Measurements from ENCODE around the gene KCNK10.
"Not testable (repeated sequence)": the region's sequence is repeated elsewhere in the genome, so short reads cannot be mapped to it uniquely, and the experiment has no call there.

The KCNK10 gene

DNA sequence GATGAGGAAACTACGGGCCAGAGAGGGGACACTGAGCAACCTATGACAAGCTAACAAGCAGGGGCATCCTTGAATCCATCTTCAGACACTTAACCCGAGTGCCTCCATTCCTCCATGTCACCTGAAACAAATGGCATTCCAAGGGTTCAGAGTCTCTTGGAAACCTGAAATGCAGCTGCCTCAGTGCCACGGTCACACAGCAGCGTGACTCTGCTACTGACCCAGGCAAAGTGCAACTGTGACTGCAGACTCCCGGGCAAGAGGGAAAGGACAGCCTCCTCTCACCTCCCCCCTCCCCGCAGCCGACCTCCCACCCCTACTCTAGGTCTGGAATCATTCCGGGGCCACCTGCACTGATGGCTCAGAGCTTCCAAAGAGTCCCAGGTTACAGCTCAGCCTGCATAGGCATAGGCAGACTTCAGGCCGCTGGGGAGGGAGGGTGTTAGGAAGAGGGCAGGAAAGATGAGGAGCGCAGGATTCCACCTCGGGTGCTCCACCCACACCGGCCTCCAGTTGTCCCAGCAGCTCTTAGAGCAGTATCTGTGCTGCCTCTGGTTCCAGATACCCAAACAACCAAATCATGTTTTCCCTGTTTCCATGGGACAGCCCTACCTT, 53.2 kb downstream of the KCNK10 start:
- no peak for DNase-seq

- no peak for DNase-seq
Measured at GRCh38 chr14:88266474-88266873, 56.6 kb downstream of the KCNK10 start.

DNA sequence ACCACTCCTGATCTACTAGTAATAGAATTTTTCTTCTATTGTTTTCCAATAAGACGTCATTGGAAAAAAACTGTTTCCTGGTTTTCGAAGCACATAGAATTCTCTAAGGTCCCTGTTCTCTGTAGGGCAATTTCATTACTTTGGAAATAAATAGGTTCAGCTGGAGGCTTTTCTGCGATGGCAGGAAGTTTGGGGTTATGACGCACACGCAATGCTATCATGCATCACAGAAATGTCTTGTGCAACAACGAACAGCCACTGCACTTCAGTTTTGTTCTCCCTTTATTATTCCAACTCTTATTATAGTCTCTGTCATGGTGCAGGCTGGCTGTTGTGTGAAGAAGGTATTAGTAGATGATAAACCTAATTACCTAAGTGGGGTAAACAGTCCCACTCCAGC, 59.0 kb downstream of the KCNK10 start:
- no peak for DNase-seq

DNA sequence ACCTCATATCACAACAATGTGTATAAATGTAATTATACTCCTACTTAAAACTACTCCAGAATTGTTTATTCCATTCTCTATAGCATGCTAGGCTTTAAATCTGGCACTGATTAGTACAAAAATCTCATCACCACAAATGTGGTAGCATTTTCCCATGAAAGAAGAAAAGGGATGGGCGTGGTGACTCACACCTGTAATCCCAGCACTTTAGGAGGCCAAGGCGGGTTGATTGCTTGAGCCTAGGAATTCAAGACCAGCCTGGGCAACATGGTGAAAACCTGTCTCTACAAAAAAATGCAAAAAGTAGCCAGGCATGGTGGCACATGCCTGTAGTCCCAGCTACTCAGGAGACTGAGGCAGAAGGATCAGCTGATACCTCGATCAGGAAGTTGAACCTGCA, 61.8 kb downstream of the KCNK10 start:
- DNase-seq = not testable (repeated sequence)

- DNase-seq = no peak
Measured at GRCh38 chr14:88258021-88258420, 65.0 kb downstream of the KCNK10 start.

- no peak for DNase-seq
Measured at GRCh38 chr14:88256997-88257950, 65.8 kb downstream of the KCNK10 start.

DNA sequence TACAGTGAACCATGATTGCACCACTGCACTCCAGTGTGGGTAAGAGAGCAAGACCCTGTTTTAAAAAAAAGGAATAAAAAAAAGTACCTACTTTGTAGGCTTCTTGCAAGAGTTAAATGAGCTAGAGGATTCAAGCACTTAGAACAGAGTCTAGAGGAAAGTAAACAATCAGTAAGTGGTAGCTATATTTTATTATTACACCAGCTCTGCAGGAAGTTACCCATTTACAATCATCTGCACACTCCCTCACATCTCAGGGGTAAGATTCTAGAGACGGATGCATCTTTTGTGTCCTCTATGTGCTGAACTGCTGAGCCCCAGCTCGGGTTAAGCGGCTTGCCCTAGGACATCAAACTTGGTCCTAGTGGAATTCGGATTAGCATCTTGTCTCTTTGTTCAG, 67.3 kb downstream of the KCNK10 start:
- DNase-seq = no peak

DNA sequence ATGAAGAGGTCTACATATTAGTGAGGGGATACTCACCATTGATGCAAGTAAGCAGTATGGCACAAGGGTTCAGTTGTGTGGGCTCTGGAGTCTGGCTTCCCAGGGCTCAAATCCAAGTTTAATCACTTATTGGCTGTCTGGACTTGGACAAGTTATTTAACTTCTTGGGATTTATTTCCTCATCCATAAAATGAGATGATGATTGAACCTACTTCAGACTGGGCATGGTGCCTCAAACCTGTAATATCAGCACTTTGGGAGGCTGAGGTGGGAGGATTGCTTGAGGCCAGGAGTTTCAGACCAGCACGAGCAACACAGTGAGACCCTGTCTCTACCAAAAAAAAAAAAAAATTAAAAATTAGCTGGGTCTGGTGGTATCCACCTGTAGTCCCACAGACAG, 67.9 kb downstream of the KCNK10 start:
- no peak for DNase-seq

- no peak for DNase-seq
Measured at GRCh38 chr14:88252498-88252897, 70.6 kb downstream of the KCNK10 start.

GRCh38 chr14:88251650-88252049, 71.4 kb downstream of the KCNK10 start:
- DNase-seq = no peak

GRCh38 chr14:88249266-88249665, 73.8 kb downstream of the KCNK10 start:
- DNase-seq = no peak

DNA sequence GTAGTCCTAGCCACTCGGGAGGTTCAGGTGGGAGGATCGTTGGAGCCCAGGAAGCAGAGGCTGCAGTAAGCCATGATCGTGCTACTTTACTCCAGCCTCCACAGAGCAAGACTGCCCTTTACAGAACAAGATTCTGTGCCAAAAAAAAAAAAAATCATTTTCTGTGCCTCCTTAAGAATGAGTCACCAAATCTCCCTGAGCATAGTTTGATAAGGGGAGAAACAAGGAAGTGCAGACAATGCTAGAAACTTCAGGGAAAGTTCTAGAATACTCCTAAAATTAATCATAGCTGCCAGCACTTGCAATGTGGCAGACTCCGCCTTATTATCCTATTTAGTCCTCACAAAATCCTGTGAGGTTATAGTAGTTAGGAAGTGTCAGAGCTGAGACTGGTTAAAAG, 74.5 kb downstream of the KCNK10 start:
- DNase-seq = no peak

DNA sequence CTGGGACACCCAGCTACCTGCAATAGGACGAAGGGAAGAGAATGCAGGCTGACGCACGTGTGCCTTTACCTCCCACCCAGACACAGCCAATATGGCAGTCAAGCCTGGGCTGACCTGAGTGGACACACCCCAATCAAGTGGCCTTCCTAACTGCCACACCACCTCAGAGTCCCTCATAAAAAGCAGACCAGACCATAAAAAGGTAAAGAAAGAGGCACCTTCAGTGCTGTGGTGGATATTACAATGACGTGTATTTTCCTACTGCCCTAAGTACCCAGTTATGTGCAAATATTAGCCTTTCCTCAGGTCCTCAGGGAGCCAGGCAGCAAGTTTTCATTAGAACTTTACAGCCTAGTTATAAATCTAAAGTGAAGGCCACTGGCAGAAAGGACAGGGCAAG, 75.8 kb downstream of the KCNK10 start:
- no peak for DNase-seq

GRCh38 chr14:88245321-88245720, 77.7 kb downstream of the KCNK10 start:
- DNase-seq = no peak

GRCh38 chr14:88243946-88244345, 79.1 kb downstream of the KCNK10 start:
- no peak for DNase-seq

- DNase-seq = no peak
Measured at GRCh38 chr14:88242446-88242845, 80.6 kb downstream of the KCNK10 start.

DNA sequence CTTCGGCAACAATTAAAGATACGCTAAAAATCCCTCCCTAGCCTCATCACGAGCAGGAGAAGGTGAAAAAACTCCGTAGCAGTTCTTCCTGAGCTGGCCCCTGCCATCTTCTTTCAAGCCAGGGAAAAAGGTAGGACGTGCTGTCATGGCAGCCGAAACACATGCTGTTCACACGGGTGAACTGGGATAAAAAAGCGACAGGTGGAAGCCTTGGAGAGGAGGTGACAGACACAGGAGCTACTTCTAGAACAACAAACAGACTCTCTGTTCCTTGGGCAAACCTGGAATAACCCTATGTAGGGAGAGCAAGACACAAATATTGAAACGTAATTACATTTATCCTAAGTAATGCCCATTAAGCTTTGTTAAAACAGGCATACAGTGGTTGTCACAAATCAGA, 81.3 kb downstream of the KCNK10 start:
- DNase-seq = no peak

DNA sequence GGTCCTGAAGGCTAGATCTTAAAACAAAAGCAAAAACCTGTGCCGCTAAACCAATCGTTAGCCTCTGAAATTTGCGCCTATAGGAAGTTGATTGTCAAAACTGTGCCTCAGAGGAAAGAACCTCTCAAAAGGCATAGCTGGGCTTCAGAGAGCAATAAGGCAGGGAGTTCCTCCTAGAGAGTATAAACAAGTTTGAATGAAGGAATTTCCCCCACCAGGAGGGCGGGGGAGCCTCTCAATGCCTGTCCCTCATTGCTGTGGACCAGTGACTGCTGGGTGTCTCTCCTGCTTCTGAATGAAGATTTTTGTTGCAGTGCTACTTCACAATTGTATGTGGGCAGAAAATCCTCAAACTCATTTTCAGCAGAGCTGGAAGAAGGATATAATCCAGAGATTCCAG, 88.6 kb downstream of the KCNK10 start:
- no peak for DNase-seq

DNA sequence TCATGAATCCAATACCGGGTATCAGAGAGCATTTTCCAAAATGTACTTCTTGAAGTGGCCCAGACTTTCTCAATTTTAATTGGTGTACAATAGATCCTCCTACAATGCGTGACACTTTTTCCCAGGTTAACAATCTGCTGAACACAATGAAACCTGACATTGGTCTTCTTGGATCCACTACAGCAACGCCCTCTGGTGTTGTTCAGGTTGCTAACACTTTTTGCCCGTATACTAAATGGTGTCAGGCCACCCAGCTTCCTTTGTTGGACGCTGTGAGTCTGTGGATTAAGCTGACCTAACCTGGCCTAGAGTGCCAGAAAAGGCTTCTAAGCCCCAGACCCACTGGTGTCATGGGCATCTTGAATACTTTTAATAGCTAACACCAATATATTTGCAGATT, 89.2 kb downstream of the KCNK10 start:
- DNase-seq = no peak

GRCh38 chr14:88232771-88233170, 90.3 kb downstream of the KCNK10 start:
- DNase-seq = no peak

GRCh38 chr14:88231603-88232002, 91.5 kb downstream of the KCNK10 start:
- DNase-seq = no peak

DNA sequence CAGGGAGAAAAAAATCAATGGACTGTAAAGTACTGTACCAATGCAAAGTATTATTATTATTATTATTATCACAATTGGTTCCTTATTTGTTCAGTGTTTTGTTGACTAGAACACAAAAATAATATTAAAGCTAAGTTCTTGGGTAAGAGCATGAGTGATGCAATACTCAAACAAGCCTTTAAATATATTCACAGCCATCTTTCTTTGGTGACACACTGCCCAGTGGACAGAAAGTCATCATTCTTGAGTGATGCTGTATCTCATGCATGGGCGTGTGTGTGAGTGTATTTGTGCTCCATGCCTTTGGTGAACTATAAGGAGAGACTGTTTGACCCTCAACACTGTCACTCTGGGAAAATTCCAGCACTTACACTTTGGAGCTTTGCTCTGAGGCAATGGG, 93.6 kb downstream of the KCNK10 start:
- DNase-seq = no peak

DNA sequence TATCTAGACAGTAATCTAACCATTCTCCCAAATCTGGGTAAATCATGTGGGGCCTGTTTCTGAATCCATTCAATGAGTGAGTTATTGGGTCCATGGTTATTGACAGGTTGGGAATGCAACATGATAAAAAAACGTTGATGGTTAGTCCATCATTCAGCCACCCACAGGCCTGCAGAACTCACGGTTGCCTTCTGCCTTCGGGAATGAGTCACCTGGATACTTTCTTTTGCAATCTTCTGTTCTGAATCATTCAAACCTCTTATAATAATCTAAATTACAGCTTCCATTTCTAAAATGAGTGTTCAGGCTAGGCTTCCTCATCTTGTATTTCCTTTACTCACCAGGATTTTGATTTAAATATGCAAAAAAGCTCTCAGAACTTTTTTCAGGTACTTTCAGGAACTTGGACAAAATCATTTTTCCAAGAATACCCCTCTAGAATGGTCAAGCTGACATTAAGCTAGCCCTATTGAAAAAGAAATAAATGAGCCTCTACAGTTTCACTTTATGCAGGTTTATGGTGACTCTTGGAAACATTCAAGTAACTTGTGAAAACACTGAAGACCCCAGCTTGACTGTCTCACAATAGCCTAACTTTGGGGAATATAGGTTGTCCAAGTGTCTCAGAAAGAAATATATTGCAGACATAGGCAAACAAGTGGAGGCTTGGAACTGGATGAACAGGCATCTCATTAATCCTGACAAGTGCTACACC, 94.4 kb downstream of the KCNK10 start:
- no peak for DNase-seq

DNA sequence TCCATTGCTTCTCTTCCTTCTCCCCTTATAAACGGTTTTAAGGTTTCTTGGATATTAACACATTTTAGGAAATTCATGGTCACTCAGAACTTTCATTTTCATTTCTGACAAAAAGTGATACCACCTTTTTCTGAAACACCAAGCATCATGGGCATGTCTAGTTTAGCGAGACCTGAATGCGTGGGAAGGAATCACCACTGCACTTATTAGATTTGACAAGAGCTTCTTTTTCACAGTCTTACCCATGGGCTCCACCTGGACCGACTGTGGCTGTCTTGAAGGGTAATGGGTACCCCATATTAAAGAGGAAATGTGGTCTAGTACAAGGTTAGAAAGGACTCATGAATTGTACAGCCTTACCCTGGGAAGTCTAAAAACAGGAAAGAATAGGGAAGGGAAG, 95.4 kb downstream of the KCNK10 start:
- DNase-seq = no peak
